ENCODE results near the gene DOCK1.

Gene DOCK1

GRCh38 chr10:126953886-126954285, 48.7 kb downstream of the DOCK1 start:
- DNase-seq (ENCODE audit: low read depth in 2 of 2), result no peak

GRCh38 chr10:126955396-126955795, 50.2 kb downstream of the DOCK1 start:
- no peak for DNase-seq (ENCODE audit: low read depth in 2 of 2)

GRCh38 chr10:126955934-126956711, 50.9 kb downstream of the DOCK1 start:
- DNase-seq (ENCODE audit: low read depth in 2 of 2), result no peak

- no peak for DNase-seq (ENCODE audit: low read depth in 2 of 2)
These were observed 51.5 kb downstream of the DOCK1 start for GRCh38 chr10:126956712-126957108.

- no peak for DNase-seq (ENCODE audit: low read depth in 2 of 2)
These were observed 51.9 kb downstream of the DOCK1 start for GRCh38 chr10:126957111-126957510.

GRCh38 chr10:126959431-126959830, 54.2 kb downstream of the DOCK1 start:
- DNase-seq (ENCODE audit: low read depth in 2 of 2), result no peak

- no peak for DNase-seq (ENCODE audit: low read depth in 2 of 2)
These were observed 54.9 kb downstream of the DOCK1 start for GRCh38 chr10:126959906-126960685.

GRCh38 chr10:126963354-126963753, 58.1 kb downstream of the DOCK1 start:
- DNase-seq (ENCODE audit: low read depth in 2 of 2), result no peak

- DNase-seq (ENCODE audit: low read depth in 2 of 2), result no peak
These were observed 59.0 kb downstream of the DOCK1 start for GRCh38 chr10:126964190-126964589.

- DNase-seq (ENCODE audit: low read depth in 2 of 2), result no peak
These were observed 61.7 kb downstream of the DOCK1 start for GRCh38 chr10:126966938-126967337.

- DNase-seq (ENCODE audit: low read depth in 2 of 2), result no peak
These were observed 64.1 kb downstream of the DOCK1 start for GRCh38 chr10:126969310-126969709.

- DNase-seq (ENCODE audit: low read depth in 2 of 2), result no peak
These were observed 67.6 kb downstream of the DOCK1 start for GRCh38 chr10:126972635-126973414.

GRCh38 chr10:126975221-126975620, 70.0 kb downstream of the DOCK1 start:
- no peak for DNase-seq (ENCODE audit: low read depth in 2 of 2)

GRCh38 chr10:126977216-126977615, 72.0 kb downstream of the DOCK1 start:
- no peak for DNase-seq (ENCODE audit: low read depth in 2 of 2)

GRCh38 chr10:126979311-126979710, 74.1 kb downstream of the DOCK1 start:
- DNase-seq (ENCODE audit: low read depth in 2 of 2), result no peak

- no peak for DNase-seq (ENCODE audit: low read depth in 2 of 2)
These were observed 88.0 kb downstream of the DOCK1 start for GRCh38 chr10:126993208-126993607.

GRCh38 chr10:126997801-126998590, 92.8 kb downstream of the DOCK1 start:
- no peak for DNase-seq (ENCODE audit: low read depth in 2 of 2)

- no peak for DNase-seq (ENCODE audit: low read depth in 2 of 2)
These were observed 95.4 kb downstream of the DOCK1 start for GRCh38 chr10:127000598-127000997.

- DNase-seq (ENCODE audit: low read depth in 2 of 2), result no peak
These were observed 97.9 kb downstream of the DOCK1 start for GRCh38 chr10:127003032-127003685.

GRCh38 chr10:127006453-127006852, 101.2 kb downstream of the DOCK1 start:
- no peak for DNase-seq (ENCODE audit: low read depth in 2 of 2)

- DNase-seq (ENCODE audit: low read depth in 2 of 2), result no peak
These were observed 104.1 kb downstream of the DOCK1 start for GRCh38 chr10:127009366-127009765.
